ENCODE measurements around the gene PAPSS2.

PAPSS2 gene

GRCh38 chr10:87669752-87670151 lies 10.1 kb downstream of the PAPSS2 start:
- DNase-seq (ENCODE audit: low read depth in 2 of 3, low spot score in 2 of 3), result no peak

- no peak for DNase-seq (ENCODE audit: low read depth in 2 of 3, low spot score in 2 of 3)
Observed at GRCh38 chr10:87670586-87670985, 10.9 kb downstream of the PAPSS2 start.

- DNase-seq (ENCODE audit: low read depth in 2 of 3, low spot score in 2 of 3), result no peak
Observed at GRCh38 chr10:87671139-87671815, 11.6 kb downstream of the PAPSS2 start.

GRCh38 chr10:87672551-87672950 lies 12.9 kb downstream of the PAPSS2 start:
- no peak for DNase-seq (ENCODE audit: low read depth in 2 of 3, low spot score in 2 of 3)

GRCh38 chr10:87674943-87675342 lies 15.3 kb downstream of the PAPSS2 start:
- DNase-seq (ENCODE audit: low read depth in 2 of 3, low spot score in 2 of 3), result no peak

GRCh38 chr10:87675396-87676376 lies 16.0 kb downstream of the PAPSS2 start:
- DNase-seq (ENCODE audit: low read depth in 2 of 3, low spot score in 2 of 3), result no peak

GRCh38 chr10:87677595-87677994 lies 17.9 kb downstream of the PAPSS2 start:
- no peak for DNase-seq (ENCODE audit: low read depth in 2 of 3, low spot score in 2 of 3)

- DNase-seq (ENCODE audit: low read depth in 2 of 3, low spot score in 2 of 3), result no peak
Observed at GRCh38 chr10:87678302-87678701, 18.6 kb downstream of the PAPSS2 start.

- no peak for DNase-seq (ENCODE audit: low read depth in 2 of 3, low spot score in 2 of 3)
Observed at GRCh38 chr10:87683356-87683755, 23.7 kb downstream of the PAPSS2 start.

- no peak for DNase-seq (ENCODE audit: low read depth in 2 of 3, low spot score in 2 of 3)
Observed at GRCh38 chr10:87684001-87684638, 24.4 kb downstream of the PAPSS2 start.

- DNase-seq (ENCODE audit: low read depth in 2 of 3, low spot score in 2 of 3), result no peak
Observed at GRCh38 chr10:87685832-87686574, 26.3 kb downstream of the PAPSS2 start.

GRCh38 chr10:87691506-87692070 lies 31.9 kb downstream of the PAPSS2 start:
- no peak for DNase-seq (ENCODE audit: low read depth in 2 of 3, low spot score in 2 of 3)

- no peak for DNase-seq (ENCODE audit: low read depth in 2 of 3, low spot score in 2 of 3)
Observed at GRCh38 chr10:87692956-87693484, 33.3 kb downstream of the PAPSS2 start.

GRCh38 chr10:87694011-87694794 lies 34.5 kb downstream of the PAPSS2 start:
- DNase-seq (ENCODE audit: low read depth in 2 of 3, low spot score in 2 of 3), result no peak

GRCh38 chr10:87695074-87695473 lies 35.4 kb downstream of the PAPSS2 start:
- DNase-seq (ENCODE audit: low read depth in 2 of 3, low spot score in 2 of 3), result no peak

- DNase-seq (ENCODE audit: low read depth in 2 of 3, low spot score in 2 of 3), result no peak
Observed at GRCh38 chr10:87696922-87697745, 37.5 kb downstream of the PAPSS2 start.

GRCh38 chr10:87700031-87700796 lies 40.5 kb downstream of the PAPSS2 start:
- DNase-seq (ENCODE audit: low read depth in 2 of 3, low spot score in 2 of 3), result no peak

Data from activated CD8-positive, alpha-beta memory T cell treated with anti-CD3 and anti-CD28 coated beads for 48 hours (primary cell).